ENCODE measurements around the gene SPAG6.
"Not testable (repeated sequence)": the region's sequence is repeated elsewhere in the genome, so short reads cannot be mapped to it uniquely, and the experiment has no call there.

SPAG6 gene

DNA sequence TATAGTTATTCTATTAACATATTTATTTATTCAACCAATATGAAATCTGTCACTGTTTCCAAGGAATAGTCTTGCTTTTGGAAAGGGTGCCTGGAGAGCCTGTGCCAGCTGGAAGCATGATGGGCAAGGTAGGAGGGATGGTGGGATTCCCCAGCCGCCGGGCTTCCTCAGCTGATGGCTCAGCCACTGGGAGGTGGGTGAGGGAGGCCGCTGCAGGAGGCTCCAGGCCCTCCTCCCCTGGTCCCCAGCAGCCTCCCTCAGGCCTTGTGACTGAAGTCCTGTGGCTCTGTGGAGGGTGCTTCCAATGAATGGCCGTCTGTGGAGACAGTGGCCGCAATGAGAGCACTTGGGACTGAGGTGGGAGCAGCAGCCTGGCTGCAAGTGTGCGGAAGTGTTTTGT, 27.0 kb downstream of the SPAG6 start:
- DNase-seq (ENCODE audit: low read depth), result no peak

DNA sequence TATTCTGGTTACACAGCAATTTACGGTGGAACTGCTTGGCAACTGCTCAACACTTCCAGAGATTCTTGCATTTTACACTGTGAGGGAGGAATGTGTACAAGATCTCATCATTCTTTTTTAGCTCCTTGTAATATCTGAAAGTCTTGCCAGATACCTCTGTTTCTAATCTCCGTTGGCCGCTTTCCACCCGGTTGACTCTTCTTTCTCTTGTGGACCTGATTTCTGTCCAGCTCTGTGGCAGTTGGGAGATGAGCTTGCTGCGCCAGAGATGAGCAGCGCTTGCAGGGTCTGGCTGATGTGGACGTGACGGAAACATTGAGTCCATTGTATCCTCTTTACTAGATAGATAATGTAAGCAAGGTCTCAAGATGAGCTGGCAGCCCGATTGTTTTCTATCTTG, 27.6 kb downstream of the SPAG6 start:
- DNase-seq (ENCODE audit: low read depth), result no peak

DNA sequence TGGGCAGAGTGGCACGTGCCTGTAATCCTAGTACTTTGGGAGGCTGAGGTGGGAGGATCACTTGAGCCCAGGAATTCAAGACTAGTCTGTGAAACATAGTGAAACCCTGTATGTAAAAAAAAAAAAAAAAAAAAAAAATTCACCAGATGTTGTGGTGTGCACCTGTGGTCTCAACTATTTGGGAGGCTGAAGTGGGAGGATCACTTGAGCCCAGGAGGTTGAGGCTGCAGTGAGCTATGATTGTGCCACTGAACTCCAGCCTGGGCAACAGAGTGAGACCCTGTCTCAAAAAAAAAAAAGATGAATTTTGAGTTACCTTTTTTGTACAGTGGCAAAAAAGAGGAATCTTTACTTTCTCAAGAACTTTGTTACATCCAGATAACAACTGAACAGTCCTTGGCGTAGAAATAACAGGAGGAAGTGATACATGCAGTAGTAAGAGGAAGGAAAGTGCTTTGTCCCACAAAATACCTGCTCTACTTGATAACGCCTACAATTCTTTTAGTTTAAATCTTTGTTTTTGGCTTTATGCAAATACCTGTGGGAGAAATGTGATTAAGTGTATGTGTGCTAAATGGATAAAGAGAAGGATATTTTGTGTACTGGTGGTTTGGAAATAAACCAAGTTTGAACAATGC, 29.3 kb downstream of the SPAG6 start:
- DNase-seq (ENCODE audit: low read depth), result no peak

DNA sequence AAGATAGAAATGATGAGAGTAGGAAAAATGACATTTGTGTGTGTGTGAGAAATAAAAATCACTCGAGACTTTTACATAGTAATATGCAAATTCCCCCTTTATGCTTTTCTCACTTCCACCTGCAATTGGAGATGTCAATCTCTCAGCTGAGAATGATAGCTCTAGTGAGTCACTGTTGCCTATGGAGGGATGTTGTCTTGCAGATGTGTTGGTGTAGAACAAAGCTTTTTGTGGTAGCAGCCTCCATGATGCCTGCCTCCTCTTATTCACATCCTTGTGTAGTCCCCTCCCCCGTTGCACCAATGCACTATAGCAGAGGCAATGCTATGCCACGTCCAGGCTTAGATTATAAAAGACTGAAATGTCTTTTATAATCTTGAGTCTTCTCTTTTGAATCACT, 33.8 kb downstream of the SPAG6 start:
- DNase-seq (ENCODE audit: low read depth), result peak; percentile 43

DNA sequence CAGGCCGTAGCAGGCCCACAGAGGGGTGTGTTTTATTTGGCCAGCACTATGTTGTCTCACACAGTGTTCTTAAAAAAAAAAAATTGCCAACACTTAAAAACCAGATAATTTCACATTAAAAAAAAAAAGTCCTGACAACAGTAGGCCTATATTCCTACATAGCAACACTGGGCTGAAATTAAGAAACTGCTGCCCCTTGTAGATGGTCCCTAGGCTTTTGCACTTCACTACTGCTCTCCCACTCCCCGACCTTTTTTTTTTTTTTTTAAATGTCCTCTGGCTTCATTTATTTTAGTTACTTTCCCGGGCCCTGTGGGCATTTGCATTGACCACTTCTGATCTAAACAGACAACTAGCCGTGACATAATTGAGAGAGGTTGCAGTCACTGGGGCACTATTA, 36.0 kb downstream of the SPAG6 start:
- no peak for DNase-seq (ENCODE audit: low read depth)

DNA sequence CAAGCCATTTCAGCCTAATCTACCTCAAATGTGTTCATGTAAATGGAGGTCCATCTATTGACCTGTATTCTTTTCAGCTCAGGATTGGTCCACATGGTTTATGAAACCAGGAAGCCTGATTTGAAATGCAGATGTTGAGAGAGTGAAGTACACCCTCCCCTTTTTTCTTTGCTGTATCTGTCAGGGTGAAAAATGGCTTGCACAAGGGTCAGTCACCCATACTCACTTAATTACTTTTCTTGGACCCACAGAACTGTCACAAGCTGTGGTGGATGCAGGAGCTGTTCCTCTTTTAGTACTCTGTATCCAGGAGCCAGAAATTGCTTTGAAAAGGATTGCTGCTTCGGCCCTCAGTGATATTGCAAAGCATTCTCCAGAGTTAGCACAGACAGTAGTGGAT, 41.2 kb downstream of the SPAG6 start:
- no peak for DNase-seq (ENCODE audit: low read depth)

DNA sequence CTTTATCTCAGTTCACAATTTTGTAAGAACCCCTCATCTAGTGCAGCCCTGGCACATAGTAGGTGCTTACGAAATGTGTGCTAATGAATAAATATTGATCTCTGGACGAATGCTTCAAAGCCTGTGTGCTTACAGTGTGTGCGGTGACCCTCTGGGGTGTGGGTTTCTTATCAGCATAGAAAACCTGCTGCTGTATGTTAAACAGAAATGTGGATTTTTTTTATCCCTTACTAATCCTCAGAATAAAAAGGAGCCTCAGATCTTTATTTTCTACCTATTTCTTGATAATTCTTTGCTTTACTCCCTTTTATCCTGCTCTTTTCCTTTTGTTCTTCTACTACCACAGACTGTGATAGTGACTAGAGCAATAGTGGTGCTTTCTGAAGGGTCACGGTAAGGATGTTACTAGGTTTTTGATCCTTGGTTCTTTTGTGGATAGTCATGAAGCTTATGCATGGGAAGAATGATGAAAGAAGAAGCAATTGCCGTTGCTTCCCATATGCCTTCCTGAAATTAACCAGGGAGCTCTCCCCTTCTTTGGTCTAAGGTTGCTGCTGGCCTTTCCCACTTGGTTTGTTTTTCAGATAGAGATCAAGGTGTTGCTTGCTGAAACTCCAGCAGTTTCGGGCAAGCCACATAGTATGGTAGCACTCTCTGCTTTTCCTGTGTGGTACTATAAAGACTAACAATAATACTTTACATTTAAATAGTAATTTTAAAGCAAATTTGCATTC, 44.7 kb downstream of the SPAG6 start:
- DNase-seq (ENCODE audit: low read depth), result no peak

DNA sequence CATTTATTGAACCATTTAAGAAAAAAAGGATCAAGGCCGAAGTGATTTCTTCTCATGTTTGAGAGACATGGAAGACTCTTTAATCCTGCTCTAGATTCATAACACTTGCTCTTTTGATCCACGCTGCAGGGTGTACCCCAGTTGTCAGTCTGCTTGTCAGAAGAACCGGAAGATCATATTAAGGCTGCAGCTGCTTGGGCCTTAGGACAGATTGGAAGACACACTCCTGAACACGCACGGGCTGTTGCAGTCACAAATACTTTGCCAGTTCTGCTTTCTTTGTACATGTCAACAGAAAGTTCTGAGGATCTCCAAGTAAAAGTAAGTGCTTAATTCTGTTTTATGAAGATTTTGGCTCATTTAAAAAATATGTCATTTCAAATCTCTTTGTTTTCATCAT, 46.3 kb downstream of the SPAG6 start:
- no peak for DNase-seq (ENCODE audit: low read depth)

DNA sequence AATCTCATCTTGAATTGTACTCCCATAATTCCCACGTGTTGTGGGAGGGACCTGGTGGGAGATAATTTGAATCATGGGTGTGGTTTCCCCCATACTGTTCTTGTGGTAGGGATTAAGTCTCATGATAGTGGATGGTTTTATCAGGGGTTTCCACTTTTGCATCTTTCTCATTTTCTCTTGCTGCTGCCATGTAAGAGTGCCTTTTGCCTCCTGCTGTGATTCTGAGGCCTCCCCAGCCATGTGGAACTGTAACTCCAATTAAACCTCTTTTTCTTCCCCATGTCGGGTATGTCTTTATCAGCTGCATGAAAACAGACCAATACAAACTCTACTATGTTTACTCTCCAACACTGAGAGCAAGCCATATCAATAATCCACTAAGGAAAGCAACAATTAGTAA, 50.9 kb downstream of the SPAG6 start:
- DNase-seq (ENCODE audit: low read depth), result not testable (repeated sequence)

DNA sequence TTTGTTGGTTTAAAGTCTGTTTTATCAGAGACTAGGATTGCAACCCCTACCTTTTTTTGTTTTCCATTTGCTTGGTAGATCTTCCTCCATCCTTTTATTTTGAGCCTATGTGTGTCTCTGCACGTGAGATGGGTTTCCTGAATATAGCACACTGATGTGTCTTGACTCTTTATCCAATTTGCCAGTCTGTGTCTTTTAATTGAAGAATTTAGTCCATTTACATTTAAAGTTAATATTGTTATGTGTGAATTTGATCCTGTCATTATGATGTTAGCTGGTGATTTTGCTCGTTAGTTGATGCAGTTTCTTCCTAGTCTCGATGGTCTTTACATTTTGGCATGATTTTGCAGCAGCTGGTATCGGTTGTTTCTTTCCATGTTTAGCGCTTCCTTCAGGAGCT, 61.6 kb downstream of the SPAG6 start:
- not testable (repeated sequence) for DNase-seq (ENCODE audit: low read depth)

DNA sequence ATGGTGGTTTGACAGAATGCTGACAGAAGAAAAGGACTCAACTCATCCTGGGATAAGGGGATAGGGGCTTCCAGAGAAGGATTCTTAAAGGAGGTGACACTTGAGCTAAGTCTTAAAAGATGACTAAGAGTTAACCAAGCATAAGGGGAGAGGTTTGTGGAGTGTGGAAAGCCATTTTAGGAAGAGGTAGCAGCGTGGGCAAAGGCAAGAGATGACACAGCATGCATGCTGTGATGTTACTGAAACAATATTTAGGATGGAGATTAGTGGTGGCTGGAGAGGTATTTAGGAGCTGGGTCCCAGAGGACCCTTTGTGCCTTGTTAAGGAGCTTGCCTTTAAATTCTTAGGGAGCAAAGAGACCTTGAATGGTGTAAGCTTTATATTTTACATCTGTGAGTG, 65.1 kb downstream of the SPAG6 start:
- no peak for DNase-seq (ENCODE audit: low read depth)

DNA sequence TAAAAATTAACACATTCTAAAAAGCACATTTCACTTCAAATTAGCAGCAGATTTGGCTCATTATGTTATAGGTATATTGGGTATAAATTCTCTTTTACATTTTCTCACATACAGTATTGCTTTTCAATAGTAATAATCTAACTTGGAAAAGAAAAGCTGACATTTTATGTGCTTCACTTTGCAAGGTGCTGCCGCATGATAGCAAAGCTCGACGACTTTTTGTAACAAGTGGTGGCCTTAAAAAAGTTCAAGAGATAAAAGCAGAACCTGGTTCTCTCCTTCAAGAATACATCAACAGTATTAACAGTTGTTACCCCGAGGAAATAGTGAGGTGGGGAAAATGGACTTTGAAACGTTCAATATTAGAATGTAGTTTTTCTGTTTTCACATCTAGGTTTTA, 65.5 kb downstream of the SPAG6 start:
- DNase-seq (ENCODE audit: low read depth), result no peak

DNA sequence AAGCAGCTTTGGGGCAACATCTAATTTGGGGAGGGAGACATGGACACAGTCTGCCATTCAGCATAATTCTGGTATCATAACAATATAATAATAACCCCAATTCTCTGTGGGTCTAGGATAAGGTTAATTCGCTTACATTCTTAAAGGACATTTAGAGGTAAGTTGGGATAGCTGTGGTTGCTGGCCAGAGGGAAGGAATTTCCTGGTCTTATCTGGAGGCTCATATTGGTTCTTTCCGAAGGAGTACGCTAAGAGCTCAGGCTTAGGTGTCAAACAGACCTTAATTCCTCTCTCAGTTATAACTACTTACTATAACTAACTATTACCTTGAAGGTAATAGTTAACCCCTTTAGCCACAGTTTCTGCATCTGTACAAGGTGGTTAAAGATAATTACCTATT, 68.8 kb downstream of the SPAG6 start:
- DNase-seq (ENCODE audit: low read depth), result no peak

DNA sequence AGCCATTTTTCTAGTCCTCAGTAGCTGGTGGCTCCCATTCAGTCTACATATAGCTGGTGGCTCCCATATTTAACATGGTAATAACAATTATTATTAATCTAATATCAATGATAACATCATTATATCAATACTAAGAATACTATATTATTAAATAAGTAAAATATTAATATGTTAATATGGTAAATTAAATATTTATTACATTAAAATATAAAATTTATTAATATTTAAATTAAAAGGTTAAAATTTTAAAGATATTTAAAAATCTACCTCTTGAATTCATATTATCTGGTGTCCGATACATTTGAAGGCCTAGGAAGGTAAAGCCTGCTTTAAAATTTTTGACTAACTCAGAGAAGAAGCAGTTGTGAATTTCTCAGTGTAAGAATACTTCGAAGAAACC, 69.8 kb downstream of the SPAG6 start:
- DNase-seq (ENCODE audit: low read depth), result no peak

DNA sequence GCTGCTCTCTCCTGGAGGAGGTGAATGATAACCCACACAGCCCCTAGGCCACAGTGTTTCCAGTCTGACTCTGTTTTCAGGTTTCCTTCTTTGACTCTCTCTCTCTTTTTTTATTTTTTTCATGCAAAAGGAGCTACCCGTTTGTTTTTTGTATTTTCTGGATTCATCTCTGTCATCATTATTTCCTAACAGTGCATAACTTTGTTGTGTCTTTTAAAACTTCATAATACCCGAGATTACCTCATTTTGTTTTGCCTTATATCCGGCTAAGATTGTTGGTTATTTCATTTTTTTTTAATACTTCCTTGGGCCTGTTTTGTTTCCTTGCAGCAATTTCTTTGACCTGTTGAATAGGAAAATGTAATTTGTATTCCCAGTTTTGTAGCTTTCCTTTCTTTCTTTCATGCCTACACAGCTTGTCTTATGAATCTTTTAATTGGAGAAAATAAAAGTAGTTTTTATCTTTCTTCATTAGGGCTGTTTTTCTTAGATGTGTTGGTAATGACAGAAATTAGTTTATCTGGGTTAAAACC, 72.5 kb downstream of the SPAG6 start:
- DNase-seq (ENCODE audit: low read depth), result no peak

DNA sequence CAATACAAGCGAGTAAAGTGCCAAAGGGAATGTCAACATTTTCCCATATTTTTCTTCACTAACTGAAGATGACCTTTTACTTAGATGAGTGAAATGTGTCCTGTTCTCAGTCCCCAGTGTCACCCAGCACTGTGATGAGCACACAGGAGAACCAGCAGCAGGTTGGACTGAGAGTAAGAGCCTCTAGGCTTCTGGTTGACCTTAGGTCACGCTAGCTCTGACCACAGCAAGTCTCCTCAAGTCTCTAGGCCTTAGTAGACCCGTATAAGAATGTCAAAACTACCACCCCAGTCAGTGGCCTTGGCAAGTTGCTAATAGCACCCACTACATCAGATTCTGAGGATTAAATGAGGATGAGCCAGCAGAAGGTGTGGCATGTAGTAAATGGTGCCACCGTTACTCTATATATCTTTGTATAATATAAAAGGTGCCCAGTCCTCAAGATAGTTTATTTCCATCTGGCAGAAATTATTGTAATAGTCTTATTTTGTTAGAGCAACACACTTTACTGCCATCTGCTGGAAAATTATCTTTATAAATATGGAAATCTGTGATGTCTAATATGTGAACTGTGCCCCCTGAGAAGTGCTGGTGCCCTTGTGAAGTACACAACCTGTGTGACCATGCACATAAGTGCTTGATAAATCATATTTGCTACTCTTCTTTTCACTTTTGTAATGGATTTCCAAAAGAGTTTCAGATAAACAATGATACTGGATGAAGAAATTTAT, 75.7 kb downstream of the SPAG6 start:
- DNase-seq (ENCODE audit: low read depth), result no peak

DNA sequence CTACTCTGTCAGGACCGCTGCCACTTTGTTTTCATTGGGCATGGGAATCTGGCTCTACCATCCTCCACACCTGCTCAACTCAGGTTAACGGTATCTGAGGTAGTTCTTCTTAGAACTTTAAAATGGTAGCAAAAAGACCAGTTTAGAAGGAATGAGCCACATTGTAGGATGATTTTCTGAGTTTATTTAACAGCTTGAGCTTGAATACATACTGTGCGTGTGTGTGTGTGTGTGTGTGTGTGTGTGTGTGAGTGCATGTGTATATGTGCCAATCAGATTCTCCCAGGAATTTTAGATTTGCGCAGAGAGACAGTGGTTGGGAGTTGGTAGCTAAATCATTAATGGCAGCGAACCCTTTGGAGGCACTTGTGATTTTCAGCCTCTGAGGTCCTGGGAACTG, 81.4 kb downstream of the SPAG6 start:
- DNase-seq (ENCODE audit: low read depth), result no peak

DNA sequence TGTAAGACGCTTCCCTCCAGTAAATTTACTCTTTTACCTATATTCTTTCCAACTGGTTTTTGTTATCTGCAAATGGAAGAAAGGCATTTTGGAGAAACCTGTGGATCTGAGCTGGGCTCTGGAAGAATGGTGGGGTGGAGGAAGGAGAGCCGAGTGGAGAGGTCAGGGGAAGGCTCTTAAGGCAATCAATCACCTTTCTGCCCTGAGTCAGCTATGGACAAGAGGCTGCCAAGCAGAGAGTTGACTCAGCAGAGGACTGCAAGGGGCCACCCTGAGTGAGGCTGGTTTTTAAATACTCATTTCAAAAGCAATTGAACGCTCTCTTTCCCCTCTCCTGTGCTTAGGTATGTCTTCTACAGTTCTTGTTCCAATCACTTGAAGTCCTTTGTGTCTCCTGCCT, 81.8 kb downstream of the SPAG6 start:
- no peak for DNase-seq (ENCODE audit: low read depth)

DNA sequence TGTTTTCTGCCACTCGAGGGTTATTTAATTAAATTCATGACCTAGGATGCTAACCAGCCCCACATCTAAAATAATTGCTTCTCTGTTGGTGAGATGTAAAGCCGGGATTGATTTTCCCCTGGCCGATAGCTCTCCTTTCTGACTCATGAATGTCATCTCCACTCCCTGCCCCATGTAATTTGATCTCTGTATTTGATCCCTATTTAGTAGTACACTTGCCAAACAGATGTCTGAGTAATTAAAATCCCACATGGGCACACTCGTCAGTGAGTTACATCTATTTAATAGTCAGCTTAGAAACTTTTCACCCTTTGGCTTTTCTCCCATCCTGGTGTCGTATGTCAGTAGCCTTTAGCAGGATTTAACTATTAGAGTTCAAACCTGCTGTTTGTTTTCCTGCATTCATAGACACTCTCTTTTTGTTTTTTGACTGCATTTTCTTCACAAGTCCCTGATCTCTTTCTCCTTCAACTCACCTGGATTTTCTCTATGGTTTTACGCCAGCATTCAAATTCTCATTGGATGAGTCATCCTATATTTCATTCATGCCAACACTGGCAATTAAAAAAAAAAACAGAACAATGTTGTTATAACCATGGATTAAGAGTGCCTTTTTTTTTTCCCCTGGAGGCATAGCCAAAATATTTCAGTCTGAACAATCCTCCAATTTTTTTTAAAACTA, 82.7 kb downstream of the SPAG6 start:
- DNase-seq (ENCODE audit: low read depth), result no peak

DNA sequence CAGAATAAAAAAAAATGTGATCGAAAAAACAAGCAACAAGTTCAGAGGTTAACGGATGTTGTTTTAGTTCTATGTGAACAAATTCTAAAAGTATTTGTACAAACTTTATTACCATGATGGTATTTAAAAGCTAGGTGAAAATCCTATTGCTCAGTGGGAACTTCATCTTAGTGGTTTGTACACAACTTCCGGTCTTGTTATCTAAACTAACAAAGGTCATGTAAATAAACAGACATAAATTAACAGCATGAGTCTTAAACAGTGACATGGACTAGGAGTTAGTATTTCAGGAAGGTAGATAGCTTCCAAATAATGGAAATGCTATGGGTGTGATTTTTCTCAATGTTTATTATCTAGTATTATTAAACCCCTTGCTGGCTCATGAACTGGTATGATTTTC, 83.8 kb downstream of the SPAG6 start:
- no peak for DNase-seq (ENCODE audit: low read depth)

DNA sequence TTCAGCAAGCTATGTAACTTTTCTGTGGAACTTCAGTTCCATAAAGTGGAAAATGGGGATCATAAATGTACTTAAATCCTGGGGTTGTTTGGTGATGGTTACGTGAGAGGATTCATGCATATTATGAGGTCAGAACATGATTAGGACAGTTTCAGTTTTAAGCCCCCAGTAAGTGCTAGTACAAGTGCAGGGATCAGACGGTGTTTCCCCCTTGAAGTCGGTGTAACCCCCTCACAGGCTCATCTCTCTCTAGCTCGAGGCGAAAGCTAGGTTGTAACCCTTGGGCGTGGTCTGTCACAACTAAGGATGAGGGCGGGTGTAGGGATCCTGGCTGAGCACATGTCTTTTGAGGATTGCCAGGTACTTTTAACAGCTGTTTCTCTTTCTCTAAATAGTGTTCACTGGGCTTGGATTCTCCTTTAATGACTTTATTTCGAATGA, 84.7 kb downstream of the SPAG6 start:
- DNase-seq (ENCODE audit: low read depth), result no peak

DNA sequence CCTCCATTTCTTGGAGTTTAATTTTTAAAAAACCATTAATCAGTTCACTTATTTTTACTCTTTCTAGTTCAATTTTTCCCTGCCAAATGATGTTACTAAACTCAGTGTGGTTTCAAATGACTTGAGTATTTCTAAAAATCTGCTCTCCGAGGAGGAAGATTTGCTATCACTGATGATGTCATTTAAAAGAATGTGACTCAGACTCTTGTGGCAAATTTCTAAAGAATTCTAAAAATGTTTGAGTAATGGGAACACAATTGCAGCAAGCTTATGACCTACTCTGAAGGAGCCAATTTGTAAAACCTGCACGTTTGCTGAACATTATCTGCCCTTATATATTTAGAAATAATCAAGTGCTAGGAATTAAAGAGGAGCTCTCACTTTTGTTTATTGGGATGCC, 88.6 kb downstream of the SPAG6 start:
- no peak for DNase-seq (ENCODE audit: low read depth)

DNA sequence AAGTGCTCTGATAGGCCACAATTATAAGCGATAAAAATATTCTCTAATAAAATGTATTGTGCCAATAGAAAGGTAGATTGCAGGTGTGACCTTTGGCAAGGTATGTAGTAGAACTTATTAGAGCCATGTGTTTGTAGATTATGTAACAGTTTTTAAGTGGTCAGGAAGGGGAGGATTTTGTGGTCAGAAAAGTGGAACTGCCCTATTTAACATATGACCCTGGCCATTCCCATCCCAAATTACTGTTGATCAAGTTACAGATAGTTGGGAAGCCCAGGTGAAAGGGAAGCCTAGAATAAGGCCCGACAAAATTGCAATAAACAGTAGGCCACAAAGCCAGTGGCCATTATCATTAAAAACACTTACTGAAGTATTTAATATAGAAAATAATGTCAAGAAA, 89.2 kb downstream of the SPAG6 start:
- DNase-seq (ENCODE audit: low read depth), result no peak
